NOMO-1 (cell line): Measurements from ENCODE around the gene ATRNL1.

Experiments
- DNase-seq, 2 experiments: peaks; one replicate each; lab custom pipeline; 2025; ENCODE audit not compliant: unreplicated experiment in 2 of 2; lab: John Stamatoyannopoulos, UW

ATRNL1 gene

DNA sequence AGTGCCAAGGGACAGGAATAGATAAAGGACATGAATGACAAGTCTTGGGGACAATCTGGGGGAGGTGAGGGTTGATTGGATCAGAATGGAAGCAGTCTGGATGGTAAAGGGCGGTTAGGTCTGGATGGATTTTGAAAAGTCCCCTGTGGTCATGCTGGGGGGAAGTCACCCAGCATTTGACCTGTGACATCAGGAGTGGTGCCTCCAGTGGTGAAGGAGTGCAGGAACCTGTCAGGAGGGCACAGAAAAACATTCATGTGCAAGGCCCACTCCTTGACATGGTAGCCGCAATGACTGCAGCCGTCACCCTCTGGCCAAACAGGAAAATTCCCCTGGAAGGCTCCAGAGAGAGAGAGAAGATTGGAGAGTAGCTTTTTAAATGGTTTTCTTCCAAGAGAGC, 875.1 kb downstream of the ATRNL1 start:
- DNase-seq: no peak

DNA sequence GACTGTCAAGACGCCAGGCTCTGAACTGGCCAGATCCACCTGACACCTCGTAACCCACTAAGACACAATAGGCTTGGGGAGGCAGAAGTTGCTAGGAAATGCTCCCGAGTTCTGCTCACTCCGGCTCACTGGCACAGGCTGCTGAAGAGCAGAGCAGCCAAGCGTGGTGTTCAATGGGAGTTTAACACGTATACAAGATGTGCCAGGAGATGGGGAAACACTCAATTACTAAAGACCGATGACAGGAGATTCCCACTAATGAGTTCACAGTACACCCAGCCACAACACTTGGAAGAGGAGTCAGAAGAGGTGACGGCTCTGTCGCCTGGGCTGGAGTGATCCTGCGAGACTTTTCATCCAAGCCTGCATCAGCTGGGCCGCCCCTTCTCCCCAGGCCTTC, 876.4 kb downstream of the ATRNL1 start:
- DNase-seq: no peak

DNA sequence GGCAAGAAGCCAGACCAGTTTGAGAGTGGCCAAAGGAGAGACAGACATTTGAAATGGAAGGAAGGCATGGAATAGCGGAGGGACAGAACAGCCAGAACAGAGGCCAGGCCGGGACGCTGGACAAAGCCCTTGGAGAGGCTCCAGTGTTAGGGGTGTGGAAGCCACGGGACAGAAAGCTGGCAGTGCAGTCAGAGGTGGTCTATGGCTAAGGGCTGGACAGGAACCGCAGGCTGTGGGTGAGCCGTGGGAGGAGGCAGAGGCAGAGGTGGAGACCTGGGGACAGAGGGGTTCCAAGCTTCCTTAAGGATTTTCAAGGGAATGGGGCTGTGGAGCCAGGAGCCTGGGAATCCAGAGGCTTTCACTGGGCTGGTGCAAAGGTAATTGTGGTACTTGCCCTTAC, 878.8 kb downstream of the ATRNL1 start:
- no peak for DNase-seq

DNA sequence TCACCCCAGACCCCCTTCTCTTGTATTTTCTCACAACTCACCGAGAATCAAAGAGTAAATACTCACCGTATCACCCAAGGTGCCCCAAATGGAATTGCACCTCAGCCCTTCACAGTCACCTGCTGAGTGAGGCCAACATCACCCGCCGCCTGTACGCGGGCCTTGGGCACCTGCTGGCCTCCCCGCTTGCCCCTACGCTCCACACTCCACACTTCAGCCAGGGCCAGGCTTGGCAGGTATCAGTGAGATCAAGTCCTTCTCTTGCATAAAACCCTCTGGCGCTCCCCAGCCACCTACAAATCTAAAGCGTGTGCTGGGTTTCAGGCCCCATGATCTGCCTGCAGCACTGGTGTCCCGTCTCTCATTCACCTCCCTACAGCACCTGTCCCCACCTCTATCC, 879.3 kb downstream of the ATRNL1 start:
- DNase-seq: no peak

DNA sequence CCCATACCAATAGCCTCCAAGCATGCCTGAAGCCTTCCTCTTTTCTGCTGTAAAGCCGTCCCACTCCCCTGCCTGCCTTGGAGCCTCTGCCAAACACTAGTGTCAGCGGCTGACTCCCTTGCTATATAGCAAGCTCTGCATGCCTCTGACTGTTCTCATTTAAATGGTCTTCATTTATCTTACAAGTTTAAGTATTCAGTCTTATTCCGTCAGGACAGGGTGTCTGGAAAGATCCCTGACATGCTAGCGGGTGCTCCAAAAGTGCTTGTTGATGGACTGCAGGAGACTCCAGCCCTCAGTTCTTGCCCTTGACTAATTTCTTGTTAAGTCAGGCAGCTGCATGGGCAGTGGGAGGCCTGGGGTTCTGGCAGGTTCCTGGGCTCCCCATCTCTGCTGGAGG, 881.2 kb downstream of the ATRNL1 start:
- no peak for DNase-seq

DNA sequence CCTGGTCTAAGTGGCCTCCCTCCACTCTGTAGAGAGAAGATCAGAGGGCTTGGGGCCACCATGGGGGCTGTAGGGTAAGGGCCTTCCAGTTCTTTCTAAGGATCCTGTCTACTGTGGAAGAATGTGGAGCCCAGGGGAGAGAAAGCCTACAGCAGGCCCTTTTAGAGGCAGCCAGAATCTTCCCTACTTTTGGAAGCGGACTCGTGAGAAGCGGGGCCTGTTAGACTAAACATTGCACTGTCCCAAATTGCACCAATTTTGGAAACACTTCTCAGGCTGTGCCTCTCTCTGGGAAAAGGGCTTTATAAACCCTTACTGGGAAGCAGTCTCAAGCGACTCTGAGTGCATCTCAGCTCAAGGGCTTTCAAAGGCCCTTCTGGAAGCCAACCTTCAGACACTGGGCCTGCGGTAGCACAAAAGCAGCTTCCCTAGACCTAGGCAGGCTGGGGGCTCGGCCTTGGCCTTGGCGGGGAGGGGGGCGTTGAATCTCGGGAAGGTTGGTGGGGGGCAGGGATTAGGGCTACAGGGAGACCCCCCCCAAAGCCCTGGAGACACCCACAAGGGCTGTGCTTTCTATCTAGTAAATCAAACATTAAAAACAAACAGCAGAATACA, 881.8 kb downstream of the ATRNL1 start:
- no peak for DNase-seq

DNA sequence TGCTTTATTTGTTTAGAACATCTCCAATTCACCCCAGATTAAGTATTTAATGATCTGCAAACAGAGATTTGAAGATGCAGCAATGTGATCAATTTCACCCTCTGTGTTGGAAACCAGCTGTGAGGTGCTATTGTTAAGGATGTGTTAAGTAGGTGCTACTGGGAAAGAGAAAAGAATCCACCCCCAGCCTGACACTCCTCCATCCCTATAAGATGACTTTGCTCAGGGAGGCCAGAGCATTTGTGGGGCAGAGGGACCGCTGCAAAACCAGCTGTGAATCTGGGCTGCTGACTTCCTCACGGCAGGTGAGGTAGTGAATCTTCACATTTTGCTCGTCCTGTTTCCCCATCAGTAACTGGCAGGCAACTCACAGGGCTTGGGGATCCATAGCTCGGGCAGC, 882.3 kb downstream of the ATRNL1 start:
- DNase-seq: no peak

DNA sequence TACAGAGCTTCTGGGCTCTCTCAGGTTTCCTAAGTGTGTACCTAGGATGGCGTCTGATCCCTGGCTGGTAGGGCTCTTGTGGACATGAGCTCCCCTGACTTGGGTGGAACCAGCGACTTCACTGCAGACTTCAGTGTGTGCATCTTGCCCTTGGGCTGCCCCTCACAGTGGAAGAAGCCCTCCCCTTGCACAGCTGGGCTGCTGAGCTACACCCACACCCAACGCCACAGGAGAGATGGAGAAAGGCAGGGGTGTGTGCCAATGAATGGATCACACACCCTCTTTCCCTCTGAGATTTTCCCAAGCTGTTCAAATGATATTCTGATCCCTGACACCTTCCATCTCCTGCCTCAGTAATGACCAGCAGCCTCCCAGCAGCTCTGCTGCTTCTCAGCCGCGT, 883.2 kb downstream of the ATRNL1 start:
- no peak for DNase-seq

DNA sequence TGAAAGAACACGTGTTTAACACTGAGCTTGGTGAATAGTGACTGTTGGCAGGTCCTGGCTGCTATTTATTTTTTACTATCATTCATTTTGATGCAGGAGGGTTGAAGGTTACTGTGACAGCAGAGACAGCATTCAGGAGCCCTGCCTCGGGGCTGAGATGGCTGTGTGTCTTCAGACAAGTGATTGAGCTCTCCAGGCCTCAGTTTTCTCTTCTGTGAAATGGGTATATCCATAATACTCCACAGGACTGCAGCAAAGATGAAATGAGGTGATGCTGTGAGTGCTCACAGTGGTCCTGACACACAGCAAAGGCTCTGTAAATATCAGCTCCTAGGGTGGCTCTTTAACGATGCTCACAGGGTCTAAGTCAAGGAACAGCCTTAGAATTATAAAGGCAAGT, 884.7 kb downstream of the ATRNL1 start:
- no peak for DNase-seq

DNA sequence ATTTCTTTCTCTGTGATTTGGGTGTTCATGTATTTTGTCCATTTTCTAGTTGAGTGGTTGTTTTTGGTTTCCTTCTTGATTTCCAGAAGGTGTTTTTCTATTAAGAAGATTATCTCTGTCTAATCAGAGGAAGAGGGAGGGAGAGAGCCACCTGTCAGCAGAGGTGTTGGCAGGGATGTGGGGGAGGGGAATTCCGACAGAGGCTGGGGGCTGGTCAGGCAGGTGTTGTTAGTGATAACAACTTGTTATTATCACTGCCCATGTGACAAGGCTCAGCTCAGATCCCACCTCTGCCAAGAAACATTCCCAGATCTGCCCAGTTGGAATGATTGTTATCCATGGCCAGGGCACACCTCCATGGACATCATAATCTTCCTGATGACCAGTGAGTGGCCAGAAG, 886.4 kb downstream of the ATRNL1 start:
- no peak for DNase-seq

DNA sequence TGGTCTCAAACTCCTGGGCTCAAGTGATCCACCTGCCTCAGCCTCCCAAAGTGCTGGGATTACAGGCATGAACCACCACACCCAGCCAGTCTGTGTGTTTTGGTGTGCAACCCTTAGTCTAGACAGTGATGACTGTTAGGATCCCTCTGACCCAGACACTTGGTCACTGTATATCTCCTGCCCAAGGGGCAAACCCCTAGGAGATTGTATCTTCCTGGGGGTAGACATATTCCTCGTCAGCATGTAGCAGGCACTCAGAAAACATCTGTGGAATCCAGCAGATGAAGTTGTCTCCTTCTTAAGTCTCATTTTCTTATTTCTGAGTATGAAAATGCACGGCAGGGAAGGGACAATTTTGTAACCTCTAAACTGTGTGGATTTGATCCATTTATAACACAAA, 887.3 kb downstream of the ATRNL1 start:
- DNase-seq: no peak

DNA sequence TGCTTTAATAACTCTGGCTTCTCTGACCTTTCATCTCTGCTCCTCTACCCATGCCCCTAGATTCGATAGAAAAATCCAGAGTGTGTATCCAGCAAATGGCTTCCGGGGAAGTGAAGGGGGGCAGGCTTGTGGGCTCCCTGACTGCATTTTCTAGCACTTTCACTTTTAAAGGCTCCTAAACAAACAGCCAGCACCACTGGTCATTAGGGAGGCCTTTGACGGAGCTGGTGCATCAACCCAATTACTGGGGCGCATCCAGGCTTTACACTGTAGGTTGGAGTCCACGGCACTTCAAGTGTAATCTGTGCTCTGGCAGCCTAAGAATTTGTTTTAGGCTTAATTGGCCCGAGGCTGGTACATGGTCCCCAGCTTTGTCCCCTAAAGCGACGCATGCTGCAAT, 887.9 kb downstream of the ATRNL1 start:
- no peak for DNase-seq

DNA sequence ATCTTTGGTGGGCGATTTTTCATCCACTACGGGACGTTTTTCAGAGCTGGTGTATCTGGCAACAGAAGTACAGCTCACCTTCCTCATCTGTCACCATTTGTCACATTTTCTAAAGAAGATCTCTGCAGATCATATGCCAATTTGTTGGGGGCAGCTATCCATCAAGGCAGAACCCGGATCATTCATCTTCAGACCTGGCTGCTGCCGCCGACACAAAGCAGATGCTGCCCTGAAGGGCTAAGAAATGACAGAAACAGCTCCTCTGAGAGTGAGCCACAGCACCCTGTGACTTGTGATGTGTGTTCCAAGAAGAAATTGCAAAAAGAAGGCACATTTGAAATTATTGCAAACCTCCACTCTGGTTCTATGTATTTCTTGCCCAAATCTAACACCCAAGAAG, 888.9 kb downstream of the ATRNL1 start:
- DNase-seq: no peak

DNA sequence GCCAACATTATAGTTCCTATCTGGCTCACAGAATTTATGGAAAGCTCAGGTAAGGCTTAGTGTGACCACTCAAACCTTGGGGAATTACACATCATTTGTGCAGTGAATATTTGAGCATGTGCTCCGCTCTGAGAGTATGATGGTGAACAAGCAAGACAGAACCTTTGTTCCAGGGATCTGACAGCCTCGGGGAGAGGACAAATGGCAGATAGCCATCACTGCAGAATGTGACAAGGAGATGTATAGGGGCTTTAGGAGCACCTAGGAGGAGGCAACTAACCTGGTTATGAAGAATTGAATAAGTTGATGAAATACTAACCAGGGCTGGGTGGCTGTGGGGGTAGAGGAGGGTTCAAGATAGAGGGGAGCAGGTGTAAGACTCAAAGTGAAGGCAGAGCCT, 889.4 kb downstream of the ATRNL1 start:
- DNase-seq: no peak

DNA sequence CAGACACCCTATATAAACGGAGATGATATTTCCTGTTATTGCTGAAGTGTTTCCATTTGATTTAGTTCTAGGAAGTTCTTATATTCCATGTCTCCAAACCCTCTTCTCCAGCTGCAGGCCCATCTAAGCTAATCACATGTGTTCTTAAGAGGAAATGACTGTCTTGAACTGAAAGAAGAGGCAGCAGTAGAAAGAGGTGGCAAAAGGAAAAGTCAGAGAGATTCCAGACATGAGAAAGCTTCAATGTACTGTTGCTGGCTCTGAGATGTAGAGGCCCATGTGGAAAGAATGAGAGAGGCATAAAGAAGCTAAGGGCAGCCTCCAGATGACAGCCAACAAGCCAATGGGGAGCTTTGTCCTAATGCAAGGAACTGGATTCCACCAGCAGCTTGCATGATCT, 892.6 kb downstream of the ATRNL1 start:
- no peak for DNase-seq

DNA sequence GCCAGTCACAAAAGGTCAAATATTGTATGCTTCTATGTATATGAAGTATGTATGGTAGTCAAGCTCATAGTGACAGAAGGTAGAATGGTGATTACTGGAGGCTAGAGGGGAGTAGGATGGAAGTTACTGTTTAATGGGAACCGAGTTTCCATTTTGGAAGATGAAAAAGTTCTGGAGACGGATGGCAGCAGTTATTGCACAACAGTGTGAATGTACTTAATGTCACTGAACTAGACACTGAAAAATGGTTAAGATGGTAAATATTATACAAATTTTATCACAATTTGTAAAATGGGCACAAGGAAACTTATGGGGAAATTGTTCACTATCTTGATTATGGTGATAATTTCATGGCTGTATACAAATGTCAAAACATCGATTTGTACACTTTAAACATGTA, 895.2 kb downstream of the ATRNL1 start:
- no peak for DNase-seq

DNA sequence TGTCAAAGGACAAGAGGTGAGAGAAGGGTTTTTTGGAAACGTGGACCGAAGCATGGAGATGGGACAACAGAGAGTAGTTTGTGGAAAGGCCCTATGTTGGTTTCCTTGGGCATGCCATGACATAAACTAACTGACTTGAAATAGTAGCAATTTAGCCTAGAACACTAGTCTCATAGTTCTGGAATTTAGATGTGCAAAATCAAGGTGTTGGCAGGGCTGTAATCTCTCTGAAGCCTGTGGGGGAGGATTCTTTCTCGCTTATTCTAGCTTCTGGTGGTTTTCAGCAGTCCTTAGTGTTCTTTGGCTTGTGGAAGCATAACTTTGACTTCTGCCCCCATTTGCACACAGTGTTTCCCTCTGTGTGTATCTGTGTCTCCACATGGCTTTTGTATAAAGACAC, 896.5 kb downstream of the ATRNL1 start:
- DNase-seq: no peak

DNA sequence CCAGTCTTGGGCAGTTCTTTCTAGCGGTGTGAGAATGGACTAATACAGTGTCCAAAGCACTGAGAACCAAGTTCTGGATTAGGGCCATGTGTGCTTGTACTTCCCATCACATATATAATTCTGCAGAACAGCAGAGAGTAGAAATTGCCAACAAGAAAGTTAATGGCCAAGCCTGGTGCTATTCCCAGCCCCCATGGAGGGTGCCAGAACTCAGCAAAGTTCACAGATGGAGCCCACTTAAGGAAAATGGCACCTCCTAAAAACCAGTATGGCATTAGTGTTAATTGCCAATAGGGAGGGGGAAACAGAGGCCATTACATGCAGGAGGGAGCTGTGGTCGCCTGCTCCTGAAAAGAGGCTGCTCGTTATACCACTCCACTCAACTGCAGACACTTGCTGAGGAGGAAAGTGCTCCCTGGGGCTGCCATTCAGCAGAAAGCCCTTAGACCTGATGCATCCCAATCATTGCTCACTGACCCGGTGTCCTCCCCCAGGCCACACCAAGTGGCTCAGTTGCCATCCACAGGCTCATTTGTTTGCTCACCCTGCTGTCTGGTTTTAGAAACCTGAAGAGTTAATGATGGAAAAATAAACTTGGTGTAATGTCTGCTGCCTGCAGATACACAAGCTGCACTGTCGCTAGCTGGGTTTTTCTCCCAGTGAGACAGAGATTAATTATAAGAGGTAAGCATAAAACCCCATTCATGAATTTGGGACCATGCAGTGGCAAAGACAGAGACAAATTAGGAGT, 899.2 kb downstream of the ATRNL1 start:
- no peak for DNase-seq

DNA sequence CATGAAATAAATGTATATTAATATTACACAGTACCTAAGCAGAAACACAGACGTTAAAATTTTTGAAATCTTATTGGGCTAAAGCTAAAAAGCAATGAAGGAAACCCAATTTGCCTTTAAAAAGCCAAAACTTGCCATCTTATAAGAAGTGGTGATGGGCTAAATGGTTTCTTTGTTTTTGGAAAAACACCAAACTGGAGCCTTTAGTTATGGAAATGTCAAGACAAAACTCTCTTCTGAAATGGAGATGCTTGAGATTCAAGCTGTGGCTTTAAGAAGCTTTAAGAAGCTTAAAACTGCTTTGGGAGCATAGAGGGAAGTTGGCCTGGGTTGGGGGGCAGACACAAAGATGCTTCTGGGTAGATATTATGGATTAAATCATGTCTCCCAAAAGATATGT, 902.9 kb downstream of the ATRNL1 start:
- no peak for DNase-seq

DNA sequence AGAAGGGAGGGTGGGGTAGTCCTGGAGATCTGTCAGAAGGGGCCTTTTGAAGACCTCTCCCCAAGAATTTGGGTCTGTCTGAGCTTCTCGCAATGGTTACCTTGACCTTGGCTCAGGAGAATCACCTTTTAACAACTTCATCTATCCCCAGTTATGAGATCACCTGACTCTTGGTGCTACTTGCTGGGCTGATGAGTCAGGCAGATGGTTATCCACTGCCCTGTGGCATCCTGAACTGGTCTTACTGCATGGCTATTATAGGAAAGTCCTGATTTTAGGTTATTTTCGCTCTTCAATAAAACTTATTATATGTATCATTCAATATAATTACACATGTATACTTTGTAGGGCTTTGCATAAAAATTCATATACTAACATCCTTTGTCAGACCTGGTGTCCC, 905.1 kb downstream of the ATRNL1 start:
- DNase-seq: no peak
